Measurements from ENCODE around the gene MTA1. TPM values are rescaled to one million over a fixed set of nuclear protein-coding genes. Genes with fewer than 3 reads are reported as not detected.

MTA1 gene
- total and polyA plus RNA-seq, 10 of the 15 experiments (the other 5 are each of a cell fraction or from before 2014, with no cell fraction given): 0.14 to 162 (median 30.6) TPM

DNA sequence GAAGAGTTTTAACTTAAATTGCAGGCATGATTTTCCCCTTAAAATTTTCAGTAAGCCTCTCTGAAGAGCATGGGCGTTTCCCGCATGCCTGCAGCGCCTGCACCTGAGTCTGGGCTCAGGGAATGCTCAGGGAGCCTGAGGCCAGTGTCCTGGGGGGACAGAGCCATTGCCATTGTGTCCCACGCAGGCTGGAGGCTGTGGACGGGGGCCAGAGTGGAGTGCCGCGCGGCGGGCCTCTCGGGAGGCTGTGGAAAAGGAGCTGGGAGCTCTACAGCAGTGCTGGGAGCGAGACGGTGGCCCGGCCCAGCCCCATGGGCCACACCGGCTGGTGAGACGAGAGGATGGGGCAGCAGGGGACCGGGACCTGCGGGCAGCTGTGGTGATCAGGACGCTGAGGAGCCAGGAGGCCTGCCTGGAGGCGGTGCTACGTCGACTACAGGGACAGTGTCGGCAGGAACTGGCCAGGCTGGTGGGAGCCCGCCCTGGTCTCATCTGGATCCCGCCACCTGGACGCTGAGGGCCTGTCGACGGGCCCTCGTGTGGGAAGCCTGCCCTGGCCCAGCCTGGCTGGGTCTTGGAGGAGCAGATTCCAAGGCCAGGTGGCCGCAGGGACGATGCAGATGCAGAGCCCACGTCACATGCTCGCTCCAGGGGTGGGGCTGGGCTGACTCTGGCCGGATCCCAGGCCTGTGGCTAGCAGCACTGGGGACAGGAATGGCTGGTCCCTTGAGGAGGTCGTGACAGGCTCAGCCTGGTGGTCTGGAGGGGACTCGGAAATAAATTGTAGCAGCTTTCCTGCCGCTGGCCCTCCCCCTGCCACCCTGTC is 79.0 kb downstream of the MTA1 start:
- no peak for TF ChIP-seq ZZZ3 (IDR thresholded peaks at IDR 0.05; ENCODE audit: control insufficient read depth, insufficient read length, low read depth)
- no peak for TF ChIP-seq IRF4 (IDR thresholded peaks at IDR 0.05; ENCODE audit: low read depth, low read length)
- TF ChIP-seq CBX5 (IDR thresholded peaks at IDR 0.05; ENCODE audit: low read depth): no peak
- no peak for TF ChIP-seq BRCA1 (IDR thresholded peaks at IDR 0.05; ENCODE audit: low read depth, low read length)
- no peak for TF ChIP-seq DPF2 (IDR thresholded peaks at IDR 0.05)
- TF ChIP-seq ZSCAN29 (IDR thresholded peaks at IDR 0.05): no peak
- no peak for TF ChIP-seq NR2C2 (IDR thresholded peaks at IDR 0.05; ENCODE audit: borderline replicate concordance, control insufficient read depth, insufficient read length, low read depth)
- no peak for TF ChIP-seq RBBP5 (conservative IDR thresholded peaks at IDR 0.05)
- no peak for TF ChIP-seq SUPT20H (IDR thresholded peaks at IDR 0.05; ENCODE audit: borderline replicate concordance, control insufficient read depth, low read depth, low read length)
- TF ChIP-seq EED (IDR thresholded peaks at IDR 0.05; ENCODE audit: low read depth): no peak
- Histone ChIP-seq H3K36me3 (ENCODE audit: control insufficient read depth in 2 of 2, insufficient read depth in 2 of 2, low read length in 1 of 2) (no peaks in the 10 kb centered on the region; a peak in 1 of 4 replicates), H3K9me3 (replicated peaks; ENCODE audit: control insufficient read depth, insufficient read depth, low read length) (no peaks in the 10 kb centered on the region), H4K20me1 (ENCODE audit: control insufficient read depth, insufficient read depth) (no peaks in the 10 kb centered on the region), H3K4me1 (ENCODE audit: control insufficient read depth, insufficient read depth, low read length) (no peaks in the 10 kb centered on the region), H3K79me2 (ENCODE audit: control insufficient read depth, insufficient read depth, low read length) (no peaks in the 10 kb centered on the region), H3K27ac (ENCODE audit: control insufficient read depth, insufficient read depth) (no peak overlapping the region), H3K27me3 (replicated peaks in 1 of 2; ENCODE audit: control insufficient read depth in 2 of 2, insufficient read depth in 2 of 2, low read length in 1 of 2) (no peaks in the 10 kb centered on the region), H2AFZ (ENCODE audit: control insufficient read depth, low read depth, low read length) (no peak overlapping the region), H3K9ac (ENCODE audit: control insufficient read depth, insufficient read depth, low read length) (no peak overlapping the region), H3K4me3 (no peak overlapping the region), H3K4me2 (ENCODE audit: control insufficient read depth, insufficient read depth) (no peak overlapping the region)
- RAD21 ChIA-PET (ENCODE audit: unreplicated experiment): no interaction called here
- CTCF ChIA-PET: no interaction called here
- in situ Hi-C loops (cut with MboI): no loop called here
- WGBS (ENCODE audit: insufficient coverage, insufficient replicate concordance, low lambda C conversion rate, missing lambda C conversion rate): 88% methylated on average over 34 of the region's 36 CpGs
- DNase-seq (ENCODE audit: low read depth, low spot score) (no peak), ATAC-seq (no peak), FAIRE-seq (no peak)
- SMC1A ChIA-PET (ENCODE audit: uncharacterized antibody, unreplicated experiment): no interaction called here
- no TSS peak for BruUV-seq (replicated peaks)
- intact Hi-C loops (cut with micrococcal nuclease; ENCODE audit: unreplicated experiment): no loop called here
- POLR2A ChIA-PET: no interaction called here
